HuH-7 (cell line): ENCODE data around the gene FCF1.

Source experiments
- DNase-seq: peaks from one replicate; pipeline ENCODE4 v3.0.0; 2011; ENCODE audit warnings: low spot score

FCF1 gene, protein sequence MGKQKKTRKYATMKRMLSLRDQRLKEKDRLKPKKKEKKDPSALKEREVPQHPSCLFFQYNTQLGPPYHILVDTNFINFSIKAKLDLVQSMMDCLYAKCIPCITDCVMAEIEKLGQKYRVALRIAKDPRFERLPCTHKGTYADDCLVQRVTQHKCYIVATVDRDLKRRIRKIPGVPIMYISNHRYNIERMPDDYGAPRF

DNA sequence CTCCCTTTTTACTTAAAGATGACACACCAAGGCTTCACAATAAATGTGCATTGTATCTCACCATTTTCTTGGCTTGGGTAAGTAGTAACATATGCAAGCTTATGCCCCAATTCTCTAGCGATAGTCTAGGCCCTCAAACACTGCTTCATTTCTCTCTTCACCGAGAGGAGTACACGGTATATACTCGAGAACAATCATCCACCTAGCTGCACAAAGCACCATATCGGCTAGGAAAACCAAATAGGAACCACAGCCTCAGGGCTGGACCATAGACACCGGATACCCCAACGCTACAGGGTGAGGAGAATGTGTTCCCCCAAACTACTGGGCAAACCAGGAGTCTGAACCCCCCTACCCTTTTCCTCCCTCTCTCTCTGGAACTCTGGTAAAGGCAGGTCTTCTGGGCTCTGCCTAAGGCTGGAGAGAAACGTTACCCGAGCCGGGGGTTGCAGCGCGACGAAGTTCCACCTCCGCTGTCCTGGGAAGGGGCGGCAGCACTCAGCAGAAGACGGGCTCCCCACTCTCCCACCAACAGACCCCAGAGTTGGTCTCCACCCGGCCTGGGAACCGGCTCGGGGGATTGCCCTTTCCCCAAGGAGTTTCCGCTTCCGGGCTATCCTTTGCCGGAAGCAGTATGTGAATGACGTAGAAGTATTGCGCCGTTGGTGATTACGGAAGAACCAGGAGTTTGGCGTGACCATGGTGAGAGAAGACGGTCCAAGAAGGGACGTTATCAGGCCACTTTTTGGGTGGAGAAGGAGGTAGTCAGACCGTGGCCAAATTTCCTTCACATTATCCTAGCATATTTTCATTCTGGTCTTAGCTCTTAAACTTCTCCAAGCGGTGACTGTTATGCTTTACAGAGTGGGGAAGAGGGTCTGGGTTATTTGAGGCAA lies at the start of gene FCF1, which contains the start of gene AREL1:
Gene FCF1 (plus strand): TSS at position 646 of the 896 bp plus-strand sequence. CDS start 54 bp downstream, at position 700.
Gene AREL1 (minus strand): TSS at position 582 of the 896 bp plus-strand sequence. CDS start 27,465 bp downstream, outside the sequence.
- DNase-seq, result peak; percentile 87

DNA sequence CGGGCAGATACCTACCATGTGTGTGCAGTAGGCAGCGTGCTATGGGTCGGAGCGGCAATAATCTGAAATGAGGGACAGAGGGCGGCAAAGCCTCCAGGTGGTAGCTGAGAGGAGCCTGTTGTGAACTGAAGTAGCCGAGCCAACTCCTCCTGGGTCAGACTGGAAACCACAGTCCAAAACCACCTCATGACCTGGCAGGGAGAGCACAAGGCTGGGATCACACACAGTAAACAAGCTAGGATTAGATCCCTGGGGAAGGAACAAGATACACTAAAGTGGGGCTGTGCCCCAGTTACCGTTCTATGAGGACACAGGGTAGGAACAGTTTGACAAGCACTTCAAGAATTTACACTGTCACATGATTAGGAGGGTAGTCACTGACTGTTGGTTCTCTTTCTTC lies 49.1 kb upstream of the FCF1 start:
- no peak for DNase-seq

DNA sequence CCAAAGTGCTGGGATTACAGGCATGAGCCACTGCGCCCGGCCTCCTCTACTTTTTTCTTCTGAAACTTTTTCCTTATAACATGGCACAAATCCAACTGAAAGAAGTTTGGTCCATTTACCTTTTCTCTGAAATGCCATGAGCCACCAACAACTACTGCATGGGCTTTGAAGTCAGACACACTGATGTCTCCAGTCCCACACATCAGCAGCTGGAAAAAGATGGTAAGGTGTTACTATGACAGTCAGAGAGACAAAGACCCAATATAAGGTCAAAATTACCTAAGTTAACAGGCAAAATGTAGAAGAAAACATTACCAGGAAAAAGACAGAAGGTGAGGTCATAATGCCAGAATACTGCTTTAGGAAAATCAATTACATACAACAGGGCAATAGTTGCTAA lies 48.2 kb upstream of the FCF1 start:
- DNase-seq, result no peak

DNA sequence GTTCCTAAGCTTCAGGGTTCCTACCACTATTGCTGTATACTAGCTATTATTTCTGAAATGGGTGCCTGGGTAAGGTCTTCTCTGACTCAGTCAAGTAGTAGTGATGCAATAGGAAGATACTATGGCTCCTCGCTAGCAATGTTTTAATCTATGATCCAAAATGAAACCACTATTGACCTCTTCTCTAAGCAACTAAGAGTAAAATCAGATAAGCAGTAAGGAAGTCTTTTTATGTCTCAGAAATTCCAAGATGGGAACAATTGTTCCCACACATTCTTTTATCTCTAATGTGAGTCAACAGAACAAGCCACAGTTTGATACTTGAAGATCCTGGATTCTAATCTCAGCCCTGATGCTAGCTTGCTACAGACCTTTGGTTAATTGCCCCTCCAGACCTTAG lies 45.2 kb upstream of the FCF1 start:
- no peak for DNase-seq

DNA sequence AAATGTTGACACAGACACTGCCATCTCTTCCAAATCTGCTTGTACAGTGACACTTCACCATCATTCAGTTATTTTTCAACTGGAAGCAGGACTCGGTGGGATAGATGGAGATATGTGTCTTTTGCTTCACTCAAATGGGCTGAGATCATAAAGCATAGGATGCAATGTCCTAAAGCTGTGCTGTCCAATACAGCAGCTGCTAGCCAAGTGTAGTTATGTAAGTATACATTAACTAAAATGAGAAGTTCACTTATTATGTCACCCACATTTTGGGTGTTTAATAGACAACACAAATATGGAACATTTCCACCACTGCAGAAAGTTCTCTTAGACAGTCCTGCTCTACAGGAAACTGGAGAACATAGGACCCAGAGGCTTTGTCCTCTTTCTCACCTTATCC lies 43.7 kb upstream of the FCF1 start:
- DNase-seq, result no peak

DNA sequence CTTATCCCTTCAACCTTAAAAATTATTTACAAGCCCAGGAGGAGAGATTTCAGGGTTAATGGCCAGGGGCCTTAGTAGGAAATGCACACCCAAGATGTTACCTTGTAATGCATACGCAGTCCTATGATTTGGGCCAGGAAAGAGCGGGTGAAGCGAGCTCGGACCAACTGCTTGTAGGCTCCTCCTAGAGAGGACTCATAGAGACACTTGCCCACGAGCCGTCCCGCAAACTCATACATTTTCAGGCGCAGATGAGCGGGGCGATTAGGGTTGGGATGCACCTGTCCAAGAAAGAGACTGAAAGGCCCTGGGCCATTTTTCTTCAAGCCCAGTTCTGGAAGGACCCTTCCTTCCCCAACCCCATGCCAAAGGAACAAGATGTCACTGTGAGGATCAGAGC lies 43.1 kb upstream of the FCF1 start:
- no peak for DNase-seq

DNA sequence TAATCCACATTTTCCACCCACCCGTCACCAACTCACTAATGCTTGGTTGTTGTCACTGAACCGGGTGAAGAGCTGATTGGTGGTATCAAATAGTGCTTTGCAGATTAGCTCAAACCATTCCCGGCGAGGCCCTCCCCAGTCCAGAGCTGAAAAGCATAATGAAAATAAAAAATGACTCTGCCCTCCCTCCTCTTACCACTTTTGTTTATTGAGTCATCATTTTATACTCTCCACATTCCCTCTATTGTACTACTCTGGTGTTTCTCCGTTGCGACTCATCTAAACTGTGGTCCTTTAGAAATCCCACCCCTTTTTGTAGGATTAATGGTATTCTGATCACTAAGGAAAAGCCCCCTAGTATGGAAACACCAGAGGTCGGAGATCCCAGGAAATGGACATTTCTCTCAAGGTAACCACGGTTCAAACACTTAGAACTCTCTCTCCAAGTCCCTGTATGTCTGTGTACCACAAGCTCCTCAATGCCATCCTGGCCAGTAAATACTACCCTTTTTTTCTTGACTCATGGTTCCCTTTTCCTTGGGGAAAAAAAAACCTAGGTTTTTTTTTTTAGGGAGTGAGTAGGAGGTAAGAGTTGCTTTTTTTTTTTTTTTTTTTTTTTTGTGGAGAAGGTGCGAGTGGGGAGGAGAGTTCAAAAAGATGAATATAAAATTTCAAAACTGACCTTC lies 42.1 kb upstream of the FCF1 start:
- no peak for DNase-seq

DNA sequence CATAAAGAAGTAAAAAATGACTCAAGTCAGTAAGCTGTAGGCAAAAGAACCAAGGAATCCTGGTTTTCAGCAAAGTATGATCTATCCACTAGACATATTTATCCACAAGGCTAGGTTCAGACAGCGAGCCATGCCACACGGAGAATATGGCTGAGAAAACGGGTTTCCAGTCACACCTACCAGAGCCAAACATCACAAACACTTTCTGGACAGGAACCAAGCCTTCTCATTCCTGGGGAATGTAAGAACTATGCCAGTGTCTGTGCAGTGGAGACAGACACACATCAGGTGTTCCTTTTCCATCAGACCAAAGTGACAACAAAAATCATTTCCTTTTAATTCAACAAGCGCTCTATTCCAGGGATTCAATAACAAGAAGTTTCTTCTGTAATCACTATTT lies 41.2 kb upstream of the FCF1 start:
- no peak for DNase-seq

DNA sequence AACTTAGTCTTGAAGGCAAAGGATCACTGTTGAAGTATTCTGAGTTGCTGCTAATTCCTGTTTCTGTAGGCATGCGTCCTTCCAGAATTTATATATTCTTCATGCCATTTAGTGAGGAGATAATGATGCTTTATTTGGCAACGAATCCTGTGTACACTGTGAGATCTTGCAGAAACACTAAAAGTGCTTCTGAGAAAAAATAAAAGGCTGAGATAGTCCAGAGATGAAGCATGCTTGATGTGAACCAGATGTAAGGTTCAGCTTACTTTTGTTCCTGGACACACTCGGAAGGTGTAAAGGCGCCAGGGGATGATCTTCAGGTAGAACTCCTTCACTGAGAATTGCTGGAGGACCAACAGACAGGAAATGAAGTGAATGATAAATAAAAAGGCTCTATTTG lies 39.2 kb upstream of the FCF1 start:
- DNase-seq, result no peak

DNA sequence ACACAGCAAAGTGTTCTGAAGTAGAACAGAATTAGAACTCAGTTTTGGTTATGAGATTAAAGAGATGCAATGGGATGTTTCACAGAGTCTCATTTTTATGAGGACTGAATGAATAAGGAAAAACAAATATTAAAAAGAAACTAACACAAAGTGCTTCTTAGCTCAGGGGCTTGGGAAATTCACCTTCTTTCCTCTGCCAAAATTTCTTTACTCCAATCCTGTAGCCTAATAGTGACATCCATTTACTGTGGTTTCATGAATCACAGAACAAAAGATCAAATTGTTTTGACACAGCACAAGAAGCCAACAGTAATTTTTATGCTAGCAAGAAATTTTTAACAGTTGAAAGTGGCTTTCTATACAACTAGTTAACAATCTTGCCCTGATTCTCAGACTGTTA lies 37.7 kb upstream of the FCF1 start:
- no peak for DNase-seq

DNA sequence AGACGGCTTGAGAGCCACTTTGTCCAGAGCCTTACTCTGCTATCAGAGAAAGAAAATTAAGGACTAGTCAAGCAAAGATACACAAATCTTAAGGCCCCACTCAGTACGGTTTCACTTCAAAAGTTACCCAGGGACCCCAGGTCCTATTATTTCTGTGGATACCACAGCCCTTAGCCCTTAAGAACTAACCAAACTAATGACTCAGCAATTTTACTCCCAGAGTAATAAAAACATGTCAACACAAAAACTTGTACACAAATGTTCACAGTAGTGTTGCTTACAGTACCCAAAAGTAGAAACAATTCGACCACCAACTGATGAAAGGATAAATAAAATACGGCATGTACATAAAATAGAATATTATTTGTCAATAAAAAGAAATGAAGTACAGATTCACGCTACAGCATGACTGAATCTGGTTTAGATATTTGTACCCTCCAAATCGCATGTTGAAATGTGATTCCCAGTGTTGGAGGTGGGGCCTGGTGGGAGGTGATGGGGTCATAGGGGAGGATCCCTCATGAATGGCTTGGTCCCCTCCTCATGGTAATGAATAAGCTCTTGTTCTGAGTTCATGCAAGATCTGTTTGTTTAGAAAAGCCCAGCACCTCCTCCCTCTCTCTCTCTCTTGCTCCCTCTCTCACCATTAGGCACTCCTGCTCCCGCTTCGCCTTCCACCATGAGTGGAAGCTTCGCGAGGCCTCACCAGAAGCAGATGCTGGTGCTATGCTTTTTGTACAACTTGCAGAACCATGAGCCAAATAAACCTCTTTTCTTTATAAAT lies 30.6 kb upstream of the FCF1 start:
- DNase-seq, result no peak

DNA sequence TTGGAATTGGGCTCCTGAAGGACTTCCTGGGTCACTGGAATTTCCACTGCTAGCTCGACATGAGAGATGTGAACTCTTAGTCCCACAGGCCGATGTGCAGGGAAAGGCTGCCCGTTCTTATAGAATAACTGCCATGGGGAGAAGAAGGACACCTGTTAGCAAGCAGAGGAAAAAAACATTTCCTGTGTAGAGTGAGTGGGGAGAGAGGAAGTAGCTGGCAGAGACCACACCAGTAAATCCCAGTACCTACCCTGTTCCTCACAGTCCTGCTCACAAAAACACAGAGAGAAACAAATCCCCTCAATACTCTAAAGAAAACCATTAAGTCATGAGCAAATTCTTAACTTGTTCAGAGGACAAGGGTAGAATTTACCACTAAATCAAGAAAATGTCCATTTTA lies 29.5 kb upstream of the FCF1 start:
- DNase-seq, result no peak

DNA sequence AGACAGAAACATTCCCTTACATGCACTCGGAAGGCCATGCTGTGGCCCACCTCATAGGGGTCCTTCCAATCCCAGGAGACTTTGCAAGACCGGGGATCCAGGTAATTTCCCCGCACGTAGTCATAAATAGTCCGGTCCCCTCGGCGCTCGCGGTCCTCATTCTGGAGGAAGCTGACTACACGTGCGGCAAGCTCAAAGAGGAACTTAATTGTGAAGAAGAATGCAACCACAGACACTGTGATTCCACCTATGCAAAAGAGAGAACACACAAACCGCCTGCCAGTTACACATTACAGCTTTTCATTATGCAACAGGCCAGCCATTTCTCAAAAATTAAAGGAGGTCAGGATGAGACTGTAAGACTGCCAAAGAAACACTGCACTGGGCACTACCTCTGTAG lies 28.5 kb upstream of the FCF1 start:
- DNase-seq, result no peak

DNA sequence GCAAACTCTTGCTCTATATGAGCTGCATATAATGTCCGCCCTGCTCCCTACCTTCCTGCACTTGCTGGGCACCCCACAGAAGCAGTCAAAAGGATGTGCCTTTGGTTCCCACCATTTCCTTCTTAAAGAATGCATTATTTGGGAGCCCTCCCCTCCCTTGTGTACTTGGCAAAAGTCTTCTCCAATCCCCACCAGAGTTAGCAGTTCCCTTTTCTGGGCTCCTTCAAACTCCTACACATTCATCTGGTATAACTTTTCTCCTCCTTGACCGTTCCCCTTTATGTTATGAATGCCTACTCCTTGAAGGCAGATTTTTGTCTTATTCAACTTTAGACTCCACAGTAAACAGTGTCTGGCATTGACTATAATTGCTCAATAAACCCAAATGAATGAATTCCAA lies 27.9 kb upstream of the FCF1 start:
- no peak for DNase-seq

DNA sequence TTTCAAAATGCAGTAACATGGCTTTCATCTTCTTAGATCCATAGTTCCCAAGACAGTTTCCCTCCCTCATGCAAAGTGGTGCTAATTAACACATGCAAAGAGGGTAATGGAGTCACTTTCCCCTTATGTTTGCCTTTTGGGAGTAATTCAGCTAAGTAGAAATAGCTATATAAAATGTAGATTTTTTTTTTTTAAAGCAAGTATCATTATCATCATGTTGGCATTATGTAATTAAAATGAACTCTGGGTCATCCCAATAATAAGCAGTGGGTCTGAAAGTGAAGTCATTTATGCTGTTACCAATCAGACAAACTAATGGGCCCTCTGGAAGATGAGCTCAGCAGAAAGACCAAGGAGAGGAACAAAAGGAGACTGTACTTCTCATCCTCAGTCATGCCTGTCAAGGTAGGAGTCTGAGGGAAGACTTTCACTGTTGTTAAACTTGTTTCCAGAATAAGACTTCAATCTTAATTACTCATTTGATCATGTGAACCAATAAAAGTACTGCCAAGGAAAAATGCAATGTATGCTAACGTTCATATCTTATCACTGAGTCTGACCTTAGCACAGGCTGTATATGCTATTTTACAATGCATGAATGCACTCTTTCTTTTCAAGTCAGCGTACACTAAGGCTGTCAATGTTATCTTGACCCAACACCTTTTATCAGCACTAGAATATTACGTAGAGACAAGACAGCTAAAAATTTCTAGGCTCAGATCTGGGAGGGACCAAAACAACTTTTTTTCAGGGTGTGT lies 26.8 kb upstream of the FCF1 start:
- peak; percentile 12 for DNase-seq

DNA sequence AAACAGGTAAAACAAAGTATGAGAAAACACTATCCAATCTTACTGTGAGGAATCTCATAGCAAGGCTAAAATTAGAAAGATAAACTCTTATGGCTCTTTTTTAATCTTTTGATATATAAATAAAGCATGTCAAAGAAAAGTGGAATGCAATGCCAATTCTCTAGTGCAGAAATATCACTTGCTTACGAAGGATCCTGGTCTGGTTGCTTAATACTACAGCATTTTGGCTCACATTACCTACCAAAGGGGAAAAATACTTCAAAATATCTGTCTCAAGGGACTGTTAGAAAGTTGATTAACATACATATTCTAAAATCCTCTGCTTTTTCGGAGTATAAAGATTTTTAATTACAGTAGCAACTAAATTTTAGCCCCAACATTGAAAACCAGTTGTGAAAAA lies 21.5 kb upstream of the FCF1 start:
- DNase-seq, result no peak

DNA sequence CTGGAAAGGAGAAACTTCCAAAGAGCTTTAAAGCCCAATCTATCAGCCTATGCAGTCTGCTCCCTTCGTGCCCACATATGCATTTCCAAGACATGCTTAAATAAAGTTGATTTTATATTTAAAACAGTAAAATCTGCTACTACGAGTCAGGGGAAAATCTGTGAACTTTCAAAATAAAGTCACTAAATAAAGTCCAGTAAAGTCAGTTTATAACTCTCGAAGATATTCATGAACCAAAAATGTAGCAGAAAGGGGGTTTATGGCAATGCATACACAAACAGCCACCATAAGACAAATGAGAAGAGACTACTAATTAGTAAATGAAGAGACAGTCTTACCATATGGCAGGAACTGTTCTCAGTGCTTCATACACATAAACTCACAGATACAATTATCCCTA lies 19.8 kb upstream of the FCF1 start:
- no peak for DNase-seq

DNA sequence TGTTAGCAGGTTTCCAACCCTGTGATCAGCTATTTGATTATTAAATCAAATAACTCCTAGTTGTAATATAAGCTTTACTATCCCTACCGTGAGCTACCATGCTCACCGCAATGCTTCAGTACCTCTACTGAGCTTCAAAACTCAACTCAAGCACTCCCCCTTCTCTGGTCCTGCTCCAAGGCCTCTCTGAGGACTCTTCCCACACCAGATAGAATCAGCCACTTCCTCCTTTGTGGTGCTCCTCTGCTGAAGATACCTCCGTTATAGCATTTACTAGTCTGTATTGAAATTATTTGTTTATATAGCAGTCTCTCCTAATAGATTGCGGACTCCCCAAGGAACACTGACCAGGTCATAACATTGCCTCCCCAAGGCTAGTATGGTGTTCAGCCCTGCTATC lies 17.5 kb upstream of the FCF1 start:
- DNase-seq, result no peak

DNA sequence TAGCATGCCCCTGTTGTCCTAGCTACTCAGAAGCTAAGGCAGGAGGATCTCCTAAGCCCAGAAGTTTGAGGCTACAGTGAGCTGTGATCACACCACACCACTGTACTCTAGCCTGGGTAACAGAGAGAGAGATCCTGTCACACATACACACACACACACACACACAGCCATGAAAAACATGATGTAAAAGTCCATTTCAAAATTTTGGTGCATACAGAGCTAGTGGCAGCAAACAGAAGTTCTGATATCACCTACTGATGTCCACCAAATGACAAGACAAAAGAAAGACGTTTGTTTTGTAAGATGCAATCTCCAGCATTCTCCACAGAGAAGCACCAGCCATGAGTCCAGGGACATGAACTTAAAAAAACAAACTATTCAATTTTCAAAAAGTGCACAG lies 15.9 kb upstream of the FCF1 start:
- no peak for DNase-seq

DNA sequence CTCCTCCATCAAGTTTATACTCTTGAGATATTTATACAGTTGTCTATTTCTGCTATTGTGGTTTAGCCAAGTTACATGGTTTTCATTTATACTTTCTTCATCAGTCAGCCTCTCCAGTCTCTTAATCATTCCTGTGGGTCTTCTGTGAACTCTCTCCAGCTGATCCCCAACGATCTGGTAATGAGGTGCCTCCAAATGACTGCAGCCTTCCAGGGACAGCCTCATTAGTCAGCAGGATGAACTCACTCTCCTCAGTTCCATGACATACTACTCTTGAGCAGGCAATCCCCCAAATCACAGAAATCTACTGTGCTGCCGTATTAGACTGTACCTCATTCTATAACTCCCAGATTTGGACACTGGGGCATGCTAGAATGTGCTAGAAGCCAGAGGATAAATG lies 15.4 kb upstream of the FCF1 start:
- DNase-seq, result no peak

DNA sequence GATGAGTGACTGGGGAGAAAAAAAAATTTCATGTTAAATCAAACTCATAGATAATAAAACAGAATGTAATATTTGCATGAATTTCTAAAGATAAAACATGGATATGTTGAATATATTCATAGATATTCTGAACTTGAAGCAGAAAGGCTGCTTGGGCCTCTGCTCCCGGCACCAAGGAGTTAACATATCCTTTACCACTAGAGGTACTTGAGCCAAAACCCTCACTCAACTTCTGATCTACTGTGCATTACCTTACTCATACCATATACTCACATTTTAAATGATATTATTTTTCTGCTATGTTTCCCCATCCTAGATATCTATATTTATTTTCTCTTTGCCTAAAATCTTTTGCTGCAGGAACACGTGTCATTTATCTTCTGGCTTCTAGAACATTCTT lies 15.0 kb upstream of the FCF1 start:
- no peak for DNase-seq

DNA sequence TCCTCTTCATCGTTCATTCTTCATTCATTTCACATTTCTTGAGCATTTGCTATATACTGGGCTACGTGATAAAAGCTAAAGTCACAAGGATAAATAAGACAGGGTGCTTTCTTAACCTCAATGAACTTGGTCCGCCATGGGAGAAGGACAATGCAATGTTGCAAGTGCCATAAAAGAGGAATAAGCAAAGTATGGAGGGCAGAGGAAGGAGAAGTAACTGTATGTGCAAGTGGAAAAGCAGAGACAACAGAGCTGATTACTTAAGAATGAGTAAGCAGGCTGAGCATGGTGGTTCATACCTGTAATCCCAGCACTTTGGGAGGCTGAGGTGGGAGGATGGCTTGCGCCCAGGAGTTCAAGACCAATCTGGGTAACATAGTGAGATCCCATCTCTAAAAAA lies 14.5 kb upstream of the FCF1 start:
- DNase-seq, result no peak
